ENCODE results near the gene ZNF189.
A peak's percentile ranks its signal among the peaks of the same experiment; 100 is the strongest.

ZNF189 gene

GRCh38 chr9:101442318-101442717 lies 43.7 kb downstream of the ZNF189 start:
- TF ChIP-seq, protein P1, sequence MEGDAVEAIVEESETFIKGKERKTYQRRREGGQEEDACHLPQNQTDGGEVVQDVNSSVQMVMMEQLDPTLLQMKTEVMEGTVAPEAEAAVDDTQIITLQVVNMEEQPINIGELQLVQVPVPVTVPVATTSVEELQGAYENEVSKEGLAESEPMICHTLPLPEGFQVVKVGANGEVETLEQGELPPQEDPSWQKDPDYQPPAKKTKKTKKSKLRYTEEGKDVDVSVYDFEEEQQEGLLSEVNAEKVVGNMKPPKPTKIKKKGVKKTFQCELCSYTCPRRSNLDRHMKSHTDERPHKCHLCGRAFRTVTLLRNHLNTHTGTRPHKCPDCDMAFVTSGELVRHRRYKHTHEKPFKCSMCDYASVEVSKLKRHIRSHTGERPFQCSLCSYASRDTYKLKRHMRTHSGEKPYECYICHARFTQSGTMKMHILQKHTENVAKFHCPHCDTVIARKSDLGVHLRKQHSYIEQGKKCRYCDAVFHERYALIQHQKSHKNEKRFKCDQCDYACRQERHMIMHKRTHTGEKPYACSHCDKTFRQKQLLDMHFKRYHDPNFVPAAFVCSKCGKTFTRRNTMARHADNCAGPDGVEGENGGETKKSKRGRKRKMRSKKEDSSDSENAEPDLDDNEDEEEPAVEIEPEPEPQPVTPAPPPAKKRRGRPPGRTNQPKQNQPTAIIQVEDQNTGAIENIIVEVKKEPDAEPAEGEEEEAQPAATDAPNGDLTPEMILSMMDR (IDR thresholded peaks at IDR 0.05; ENCODE audit: low read depth, low read length): no peak
- TF ChIP-seq MYC (IDR thresholded peaks at IDR 0.05; ENCODE audit: low read depth, low read length) (no peak), MAX (IDR thresholded peaks at IDR 0.05; ENCODE audit: low read depth, low read length) (no peak), POLR2A (IDR thresholded peaks at IDR 0.05; ENCODE audit: extremely low read depth, insufficient read length) (no peak)
- H3K4me3 ChIP-seq (ENCODE audit: low read depth, low read length): no peak overlapping the region
- no peak for DNase-seq (ENCODE audit: low read depth)

DNA sequence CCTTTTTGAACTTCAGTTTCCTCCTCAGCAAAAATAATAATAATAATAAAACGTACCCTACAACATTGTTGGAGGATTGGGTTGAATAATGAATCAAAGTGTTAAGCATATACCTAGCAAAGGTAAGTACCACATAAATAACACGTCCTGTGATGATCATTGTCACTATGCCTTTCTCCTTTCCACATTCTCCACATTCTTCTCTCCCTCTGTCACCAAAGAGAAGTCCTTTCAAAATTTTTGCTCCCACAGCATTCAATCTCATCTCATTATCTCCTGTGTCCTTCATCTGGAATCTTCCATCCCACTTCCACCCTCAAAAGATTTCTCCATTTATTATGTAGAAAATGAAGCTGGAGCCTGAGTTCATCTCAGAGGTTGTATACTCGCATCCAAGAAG lies 44.1 kb downstream of the ZNF189 start:
- no peak overlapping the region for H3K4me3 ChIP-seq (ENCODE audit: low read depth, low read length)
- TF ChIP-seq POLR2A (IDR thresholded peaks at IDR 0.05; ENCODE audit: extremely low read depth, insufficient read length): no peak
- TF ChIP-seq MYC (IDR thresholded peaks at IDR 0.05; ENCODE audit: low read depth, low read length): no peak
- no peak for TF ChIP-seq MAX (IDR thresholded peaks at IDR 0.05; ENCODE audit: low read depth, low read length)
- TF ChIP-seq, protein P1 (IDR thresholded peaks at IDR 0.05; ENCODE audit: low read depth, low read length): no peak
- DNase-seq (ENCODE audit: low read depth): no peak

- no peak for DNase-seq (ENCODE audit: low read depth)
- H3K4me3 ChIP-seq (ENCODE audit: low read depth, low read length): no peak overlapping the region
- TF ChIP-seq, protein P1 (IDR thresholded peaks at IDR 0.05; ENCODE audit: low read depth, low read length): no peak
- TF ChIP-seq MYC (IDR thresholded peaks at IDR 0.05; ENCODE audit: low read depth, low read length) (no peak), MAX (IDR thresholded peaks at IDR 0.05; ENCODE audit: low read depth, low read length) (no peak), POLR2A (IDR thresholded peaks at IDR 0.05; ENCODE audit: extremely low read depth, insufficient read length) (no peak)
These were observed 44.7 kb downstream of the ZNF189 start for GRCh38 chr9:101443364-101443771.

- DNase-seq (ENCODE audit: low read depth): peak; percentile 35
- TF ChIP-seq MAX (IDR thresholded peaks at IDR 0.05; ENCODE audit: low read depth, low read length): no peak
- TF ChIP-seq, protein P1 (IDR thresholded peaks at IDR 0.05; ENCODE audit: low read depth, low read length): no peak
- no peak for TF ChIP-seq MYC (IDR thresholded peaks at IDR 0.05; ENCODE audit: low read depth, low read length)
- TF ChIP-seq POLR2A (IDR thresholded peaks at IDR 0.05; ENCODE audit: extremely low read depth, insufficient read length): no peak
- H3K4me3 ChIP-seq (ENCODE audit: low read depth, low read length): no peak overlapping the region
These were observed 46.8 kb downstream of the ZNF189 start for GRCh38 chr9:101445353-101446029.

GRCh38 chr9:101446732-101447131 lies 48.1 kb downstream of the ZNF189 start:
- H3K4me3 ChIP-seq (ENCODE audit: low read depth, low read length): no peak overlapping the region
- DNase-seq (ENCODE audit: low read depth): no peak
- TF ChIP-seq POLR2A (IDR thresholded peaks at IDR 0.05; ENCODE audit: extremely low read depth, insufficient read length) (no peak), MAX (IDR thresholded peaks at IDR 0.05; ENCODE audit: low read depth, low read length) (no peak), MYC (IDR thresholded peaks at IDR 0.05; ENCODE audit: low read depth, low read length) (no peak)
- TF ChIP-seq, protein P1 (IDR thresholded peaks at IDR 0.05; ENCODE audit: low read depth, low read length): no peak
